Neural progenitor cell (in vitro differentiated cells): ENCODE results near the gene NMBR. TPM values are rescaled to one million over a fixed set of nuclear protein-coding genes. Genes with fewer than 3 reads are reported as not detected.

Experiments
- DNase-seq: peaks from one replicate; pipeline ENCODE4 v3.0.0-alpha.2; 2016; ENCODE audit warnings: low spot score
- H2AFZ ChIP-seq: fragments of 200-600 bp; sonication (generic); replicated peaks from 2 replicates; pipeline ENCODE4 v1.6.1; 2016; ENCODE audit warnings: antibody characterized with exemption
- H3F3A ChIP-seq: fragments of 200-600 bp; sonication (generic); 2 replicates; pipeline ENCODE4 v1.6.1; 2016; ENCODE audit warnings: antibody characterized with exemption, low read depth
- H3K27ac ChIP-seq: fragments of 200-600 bp; sonication (generic); 2 replicates; pipeline ENCODE4 v1.5.1; 2016; ENCODE audit warnings: mild to moderate bottlenecking
- H3K27me3 ChIP-seq: fragments of 200-600 bp; sonication (generic); 2 replicates; pipeline ENCODE4 v1.6.1; 2016; ENCODE audit warnings: mild to moderate bottlenecking, moderate library complexity
- H3K36me3 ChIP-seq: fragments of 200-600 bp; sonication (generic); 2 replicates; pipeline ENCODE4 v1.5.1; 2016
- H3K4me1 ChIP-seq: fragments of 200-600 bp; sonication (generic); 2 replicates; pipeline ENCODE4 v1.6.1; 2016; ENCODE audit warnings: mixed run types
- H3K4me2 ChIP-seq: fragments of 200-600 bp; sonication (generic); 2 replicates; pipeline ENCODE4 v1.6.1; 2016
- H3K4me3 ChIP-seq: fragments of 200-600 bp; sonication (generic); 2 replicates; pipeline ENCODE4 v1.5.1; 2016
- H3K79me2 ChIP-seq: fragments of 200-600 bp; sonication (generic); 2 replicates; pipeline ENCODE4 v1.6.1; 2016; ENCODE audit warnings: low read depth
- H3K9ac ChIP-seq: fragments of 200-600 bp; sonication (generic); 2 replicates; pipeline ENCODE4 v1.6.1; 2016
- H3K9me3 ChIP-seq: fragments of 200-600 bp; sonication (generic); 2 replicates; pipeline ENCODE4 v1.5.1; 2016; ENCODE audit warnings: low read depth
- H4K20me1 ChIP-seq: fragments of 200-600 bp; sonication (generic); 2 replicates; pipeline ENCODE4 v1.6.1; 2016; ENCODE audit warnings: low read depth
- H3K27ac Mint-ChIP-seq: 3 replicates; pipeline ENCODE4 v1.8.0; 2021; ENCODE audit warnings: mixed read lengths
- H3K27me3 Mint-ChIP-seq: 2 replicates; pipeline ENCODE4 v1.8.0; 2022; ENCODE audit warnings: low read depth, mild to moderate bottlenecking, inconsistent platforms, moderate library complexity, mixed read lengths; ENCODE audit not compliant: insufficient read depth
- H3K36me3 Mint-ChIP-seq: 3 replicates; pipeline ENCODE4 v1.8.0; 2021; ENCODE audit warnings: mixed read lengths
- H3K4me1 Mint-ChIP-seq: 3 replicates; pipeline ENCODE4 v1.8.0; 2021; ENCODE audit warnings: mixed read lengths
- H3K4me3 Mint-ChIP-seq: 3 replicates; pipeline ENCODE4 v1.8.0; 2021; ENCODE audit warnings: mild to moderate bottlenecking, moderate library complexity, mixed read lengths
- H3K9me3 Mint-ChIP-seq: 3 replicates; pipeline ENCODE4 v1.8.0; 2020; ENCODE audit warnings: mixed read lengths
- EZH2 ChIP-seq: fragments of 200-600 bp; sonication (generic); IDR thresholded peaks from 2 replicates; pipeline ENCODE4 v1.6.1; 2017; ENCODE audit warnings: antibody characterized with exemption, mild to moderate bottlenecking, moderate library complexity
- EZH2phosphoT487 ChIP-seq: fragments of 200-600 bp; sonication (generic); IDR thresholded peaks from 2 replicates; pipeline ENCODE4 v1.6.1; 2017; ENCODE audit warnings: antibody characterized with exemption
- total RNA-seq: library from RNA; depleted of rRNA; stranded (reverse); fragments of >200 nt; gene quantifications from 2 replicates; pipeline ENCODE4 v1.2.3, GENCODE V29; 2015; ENCODE audit warnings: low replicate concordance
- TF ChIP-seq, protein P1 (sequence below): fragments of 200-600 bp; sonication (generic); IDR thresholded peaks from 2 replicates; pipeline ENCODE4 v1.5.1; 2017; ENCODE audit warnings: antibody characterized with exemption, mild to moderate bottlenecking

NMBR gene
- total RNA-seq, 1 donor from 2014 or later: not detected

DNA sequence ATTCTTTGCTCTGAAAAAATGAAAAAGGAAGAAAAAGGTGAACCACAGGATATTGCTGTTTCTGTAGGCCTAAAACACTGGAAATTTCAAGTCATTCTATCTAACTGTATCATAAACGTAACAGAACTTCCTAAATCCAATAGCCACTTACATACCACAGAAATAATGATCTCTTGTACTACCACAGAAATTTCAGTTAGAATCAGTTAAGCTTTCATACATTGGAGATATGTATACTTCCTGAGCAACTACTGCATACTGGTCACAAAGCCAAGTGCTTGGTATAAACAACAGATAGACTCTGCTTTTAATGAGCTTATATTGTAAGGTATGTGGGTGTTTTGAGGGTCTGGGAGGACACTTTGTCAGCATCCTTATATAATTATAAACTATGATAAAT lies 38.7 kb upstream of the NMBR start:
- Mint-ChIP-seq H3K36me3 (peaks cover 11% of the 10 kb centered on the region), H3K27ac (no peak overlapping the region), H3K4me1 (peaks cover 6% of the 10 kb centered on the region), H3K4me3 (no peak overlapping the region), H3K9me3 (no peaks in the 10 kb centered on the region), H3K27me3 (peaks cover 2% of the 10 kb centered on the region)
- Histone ChIP-seq H3K4me2 (no peak overlapping the region), H3K27ac (no peak overlapping the region), H3K9ac (no peak overlapping the region), H3K4me1 (no peaks in the 10 kb centered on the region), H3K27me3 (no peaks in the 10 kb centered on the region), H4K20me1 (no peaks in the 10 kb centered on the region), H3K79me2 (no peaks in the 10 kb centered on the region), H3F3A (no peaks in the 10 kb centered on the region), H3K36me3 (no peaks in the 10 kb centered on the region), H3K4me3 (no peak overlapping the region), H3K9me3 (no peaks in the 10 kb centered on the region), H2AFZ (no peak overlapping the region)
- TF ChIP-seq EZH2phosphoT487: no peak
- TF ChIP-seq, protein P1, sequence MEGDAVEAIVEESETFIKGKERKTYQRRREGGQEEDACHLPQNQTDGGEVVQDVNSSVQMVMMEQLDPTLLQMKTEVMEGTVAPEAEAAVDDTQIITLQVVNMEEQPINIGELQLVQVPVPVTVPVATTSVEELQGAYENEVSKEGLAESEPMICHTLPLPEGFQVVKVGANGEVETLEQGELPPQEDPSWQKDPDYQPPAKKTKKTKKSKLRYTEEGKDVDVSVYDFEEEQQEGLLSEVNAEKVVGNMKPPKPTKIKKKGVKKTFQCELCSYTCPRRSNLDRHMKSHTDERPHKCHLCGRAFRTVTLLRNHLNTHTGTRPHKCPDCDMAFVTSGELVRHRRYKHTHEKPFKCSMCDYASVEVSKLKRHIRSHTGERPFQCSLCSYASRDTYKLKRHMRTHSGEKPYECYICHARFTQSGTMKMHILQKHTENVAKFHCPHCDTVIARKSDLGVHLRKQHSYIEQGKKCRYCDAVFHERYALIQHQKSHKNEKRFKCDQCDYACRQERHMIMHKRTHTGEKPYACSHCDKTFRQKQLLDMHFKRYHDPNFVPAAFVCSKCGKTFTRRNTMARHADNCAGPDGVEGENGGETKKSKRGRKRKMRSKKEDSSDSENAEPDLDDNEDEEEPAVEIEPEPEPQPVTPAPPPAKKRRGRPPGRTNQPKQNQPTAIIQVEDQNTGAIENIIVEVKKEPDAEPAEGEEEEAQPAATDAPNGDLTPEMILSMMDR: no peak
- TF ChIP-seq EZH2: no peak
- DNase-seq: no peak

DNA sequence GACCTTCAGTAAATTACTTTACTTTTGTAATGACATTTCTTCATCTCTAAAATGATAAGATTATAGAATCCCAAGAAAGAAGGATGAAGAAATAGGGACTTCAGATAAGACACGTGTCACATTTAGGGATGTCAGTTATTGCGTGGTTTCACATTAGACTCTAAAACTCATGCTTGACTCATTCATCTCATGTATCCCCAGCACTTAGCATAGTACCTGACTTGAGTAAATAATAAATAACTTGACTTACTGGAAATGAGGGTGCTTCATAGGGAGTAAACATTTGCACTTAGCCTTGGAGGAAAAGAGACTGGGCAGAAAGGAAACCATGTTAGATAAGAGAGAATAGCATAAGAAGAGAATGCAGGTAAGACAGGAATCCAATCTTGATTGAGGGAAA lies 37.4 kb upstream of the NMBR start:
- TF ChIP-seq, protein P1: no peak
- TF ChIP-seq EZH2 (no peak), EZH2phosphoT487 (no peak)
- H3K79me2 ChIP-seq: no peaks in the 10 kb centered on the region
- H4K20me1 ChIP-seq: no peaks in the 10 kb centered on the region
- H3K4me1 ChIP-seq: no peaks in the 10 kb centered on the region
- Mint-ChIP-seq H3K9me3 (no peaks in the 10 kb centered on the region), H3K36me3 (peaks cover 7% of the 10 kb centered on the region), H3K4me3 (no peak overlapping the region), H3K4me1 (peaks cover 6% of the 10 kb centered on the region), H3K27ac (no peak overlapping the region), H3K27me3 (peaks cover 2% of the 10 kb centered on the region)
- no peaks in the 10 kb centered on the region for H3K36me3 ChIP-seq
- H3K4me3 ChIP-seq: no peak overlapping the region
- H3F3A ChIP-seq: no peaks in the 10 kb centered on the region
- H3K27me3 ChIP-seq: no peaks in the 10 kb centered on the region
- H2AFZ ChIP-seq: no peak overlapping the region
- H3K27ac ChIP-seq: no peak overlapping the region
- DNase-seq: no peak
- no peak overlapping the region for H3K4me2 ChIP-seq
- H3K9me3 ChIP-seq: no peaks in the 10 kb centered on the region
- no peak overlapping the region for H3K9ac ChIP-seq

- Mint-ChIP-seq H3K27ac (no peak overlapping the region), H3K27me3 (peaks cover 2% of the 10 kb centered on the region), H3K4me1 (peaks cover 6% of the 10 kb centered on the region), H3K4me3 (no peak overlapping the region), H3K36me3 (peaks cover 3% of the 10 kb centered on the region), H3K9me3 (no peaks in the 10 kb centered on the region)
- Histone ChIP-seq H3F3A (no peaks in the 10 kb centered on the region), H3K9ac (no peak overlapping the region), H3K4me1 (no peaks in the 10 kb centered on the region), H3K79me2 (no peaks in the 10 kb centered on the region), H3K9me3 (no peaks in the 10 kb centered on the region), H3K36me3 (no peaks in the 10 kb centered on the region), H3K4me2 (no peak overlapping the region), H4K20me1 (no peaks in the 10 kb centered on the region), H3K27ac (no peak overlapping the region), H3K27me3 (no peaks in the 10 kb centered on the region), H2AFZ (no peak overlapping the region), H3K4me3 (no peak overlapping the region)
- no peak for DNase-seq
- TF ChIP-seq, protein P1: no peak
- TF ChIP-seq EZH2phosphoT487 (no peak), EZH2 (no peak)
These were observed 36.4 kb upstream of the NMBR start for GRCh38 chr6:142183351-142183750.

DNA sequence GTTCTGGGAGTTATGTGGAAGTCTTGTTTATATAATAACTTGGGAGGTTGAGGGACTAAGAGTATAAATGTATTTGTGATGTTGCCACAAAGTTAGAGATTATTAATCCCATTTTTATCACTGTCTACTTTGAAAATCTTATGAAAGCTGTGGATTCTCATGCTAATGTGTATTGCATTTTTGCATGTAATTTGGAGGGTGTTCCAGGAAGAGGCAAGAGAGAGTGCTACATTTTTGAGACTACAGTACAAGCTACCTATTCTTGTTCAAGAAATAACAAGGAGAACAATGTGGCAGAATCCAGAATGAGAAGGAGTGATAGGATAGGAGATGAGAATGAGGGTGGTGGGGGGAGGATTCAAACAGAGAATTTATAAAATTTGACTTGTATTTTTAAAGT lies 35.1 kb upstream of the NMBR start:
- no peaks in the 10 kb centered on the region for H3K27me3 ChIP-seq
- no peak overlapping the region for H3K4me3 ChIP-seq
- H3F3A ChIP-seq: no peaks in the 10 kb centered on the region
- TF ChIP-seq, protein P1: no peak
- no peak for TF ChIP-seq EZH2phosphoT487
- no peak for TF ChIP-seq EZH2
- no peaks in the 10 kb centered on the region for H3K27me3 Mint-ChIP-seq
- H3K9ac ChIP-seq: no peak overlapping the region
- H2AFZ ChIP-seq: no peak overlapping the region
- no peak for DNase-seq
- no peak overlapping the region for H3K27ac Mint-ChIP-seq
- H3K36me3 Mint-ChIP-seq: peaks cover 11% of the 10 kb centered on the region
- no peak overlapping the region for H3K4me3 Mint-ChIP-seq
- peaks cover under 1% of the 10 kb centered on the region for H3K4me1 Mint-ChIP-seq
- H3K4me1 ChIP-seq: no peaks in the 10 kb centered on the region
- H3K36me3 ChIP-seq: no peaks in the 10 kb centered on the region
- no peaks in the 10 kb centered on the region for H4K20me1 ChIP-seq
- H3K27ac ChIP-seq: no peak overlapping the region
- H3K9me3 ChIP-seq: no peaks in the 10 kb centered on the region
- H3K9me3 Mint-ChIP-seq: no peaks in the 10 kb centered on the region
- H3K4me2 ChIP-seq: no peak overlapping the region
- H3K79me2 ChIP-seq: no peaks in the 10 kb centered on the region
